IgD-negative memory B cell (primary cell): Measurements from ENCODE around the gene GPR158. TPM values are rescaled to one million over a fixed set of nuclear protein-coding genes. Genes with fewer than 3 reads are reported as not detected.

Experiments
- H3K27ac Mint-ChIP-seq, 3 donors: one replicate each; pipeline ENCODE4 v1.8.0; 2020 to 2022; ENCODE audit warnings: mild to moderate bottlenecking in 3 of 3, mixed read lengths in 3 of 3, moderate library complexity in 1 of 3
- H3K27me3 Mint-ChIP-seq: one replicate; pipeline ENCODE4 v1.8.0; 2021; ENCODE audit warnings: mixed read lengths
- H3K36me3 Mint-ChIP-seq: one replicate; pipeline ENCODE4 v1.8.0; 2020; ENCODE audit warnings: mild to moderate bottlenecking, mixed read lengths
- H3K4me1 Mint-ChIP-seq, 3 donors: one replicate each; pipeline ENCODE4 v1.8.0; 2020 to 2022; ENCODE audit warnings: mixed read lengths in 3 of 3, mild to moderate bottlenecking in 1 of 3
- H3K4me3 Mint-ChIP-seq, 4 donors: one replicate each; pipeline ENCODE4 v1.8.0; 2020 to 2022; ENCODE audit warnings: mild to moderate bottlenecking in 4 of 4, mixed read lengths in 4 of 4, moderate library complexity in 3 of 4
- H3K9me3 Mint-ChIP-seq, 3 donors: one replicate each; pipeline ENCODE4 v1.8.0; 2020 to 2021; ENCODE audit warnings: mixed read lengths in 3 of 3, mild to moderate bottlenecking in 1 of 3
- polyA plus RNA-seq: library from polyadenylated mRNA; unstranded; fragments of 300-500 nt; fragmentation: Illumina TruSeq; gene quantifications from one replicate; pipeline ENCODE4 v1.2.3, GENCODE V29; 2021

GPR158 gene
- polyA plus RNA-seq, 1 donor from 2014 or later, result not detected

DNA sequence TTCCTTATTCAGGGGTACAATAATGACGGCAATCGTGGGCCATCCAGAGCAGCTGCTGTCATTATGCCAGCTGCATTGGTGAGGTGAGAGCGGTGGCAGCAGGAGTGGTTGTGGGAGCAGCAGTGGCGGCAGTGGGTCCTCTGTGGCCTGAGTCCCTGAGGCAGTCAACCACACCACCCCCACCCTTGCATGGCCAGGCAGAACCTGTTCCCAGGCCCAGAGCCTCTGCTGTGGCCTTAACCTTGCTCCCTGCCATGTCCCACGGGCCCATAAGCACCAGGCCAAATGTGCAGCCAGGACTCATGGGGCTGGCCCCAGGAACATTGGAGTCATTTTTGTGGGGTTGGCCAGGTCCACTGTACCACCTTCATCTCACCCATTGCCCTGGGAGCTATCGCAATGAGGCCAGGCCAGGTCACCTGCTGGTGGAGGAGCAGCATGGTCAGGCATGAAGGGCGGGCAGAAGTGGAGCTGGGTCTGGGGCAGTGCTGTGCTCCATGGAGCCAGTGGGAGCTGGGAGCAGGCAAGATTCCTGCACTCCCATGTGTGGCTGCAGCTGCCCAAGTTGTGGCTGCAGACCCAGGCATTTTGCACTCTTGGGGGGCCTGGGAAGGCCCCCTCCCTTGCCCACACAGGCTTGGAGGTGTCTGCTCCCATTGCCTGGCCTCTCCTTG lies 213.5 kb downstream of the GPR158 start:
- Mint-ChIP-seq H3K36me3 (no peaks in the 10 kb centered on the region), H3K4me3 (no peak overlapping the region), H3K27me3 (no peaks in the 10 kb centered on the region), H3K4me1 (no peaks in the 10 kb centered on the region), H3K27ac (no peak overlapping the region), H3K9me3 (peaks cover 0 to 15% (median 7%) of the 10 kb centered on the region in 3 donors)

DNA sequence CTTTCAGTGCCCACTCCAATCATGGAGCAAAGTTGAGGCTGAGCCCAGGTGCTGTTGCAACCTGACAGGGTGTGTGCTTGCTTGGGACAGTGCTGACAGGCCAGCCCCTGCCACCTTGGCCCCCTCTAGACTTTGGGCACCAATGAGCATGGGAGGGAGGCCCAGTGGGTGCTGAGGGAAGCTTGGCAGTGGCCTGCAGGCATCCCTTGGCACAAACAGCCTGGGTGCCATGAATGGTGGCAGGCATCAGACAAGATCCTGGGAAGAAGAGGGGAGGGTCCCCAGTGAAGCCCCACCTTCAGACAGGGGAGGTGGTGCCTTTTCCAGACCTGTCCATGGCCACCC lies 214.0 kb downstream of the GPR158 start:
- Mint-ChIP-seq H3K4me1 (no peaks in the 10 kb centered on the region), H3K27ac (no peak overlapping the region), H3K4me3 (no peak overlapping the region), H3K9me3 (peaks cover 0 to 17% (median 7%) of the 10 kb centered on the region in 3 donors), H3K36me3 (no peaks in the 10 kb centered on the region), H3K27me3 (no peaks in the 10 kb centered on the region)

DNA sequence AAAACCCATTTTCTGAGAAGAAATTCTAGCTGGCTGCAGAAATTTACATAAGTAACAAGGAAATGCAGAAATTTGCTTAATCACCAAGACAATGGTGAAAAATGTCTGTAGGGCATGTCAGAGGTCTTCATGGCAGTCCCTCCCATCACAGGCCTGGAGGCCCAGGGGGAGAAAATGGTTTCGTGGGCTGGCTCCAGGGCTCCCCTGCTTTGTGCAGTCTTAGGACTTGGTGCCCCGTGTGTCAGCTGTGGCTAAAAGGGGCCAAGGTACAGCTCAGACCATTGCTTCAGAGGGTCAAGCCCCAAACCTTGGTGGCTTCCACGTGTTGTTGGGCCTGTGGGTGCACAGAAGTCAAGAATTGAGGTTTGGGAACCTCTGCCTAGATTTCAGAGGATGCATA lies 215.9 kb downstream of the GPR158 start:
- H3K4me3 Mint-ChIP-seq, result no peak overlapping the region
- H3K27me3 Mint-ChIP-seq, result no peaks in the 10 kb centered on the region
- H3K27ac Mint-ChIP-seq, result no peak overlapping the region
- no peaks in the 10 kb centered on the region for H3K4me1 Mint-ChIP-seq
- H3K36me3 Mint-ChIP-seq, result no peaks in the 10 kb centered on the region
- peaks cover 2 to 17% (median 7%) of the 10 kb centered on the region in 3 donors for H3K9me3 Mint-ChIP-seq

DNA sequence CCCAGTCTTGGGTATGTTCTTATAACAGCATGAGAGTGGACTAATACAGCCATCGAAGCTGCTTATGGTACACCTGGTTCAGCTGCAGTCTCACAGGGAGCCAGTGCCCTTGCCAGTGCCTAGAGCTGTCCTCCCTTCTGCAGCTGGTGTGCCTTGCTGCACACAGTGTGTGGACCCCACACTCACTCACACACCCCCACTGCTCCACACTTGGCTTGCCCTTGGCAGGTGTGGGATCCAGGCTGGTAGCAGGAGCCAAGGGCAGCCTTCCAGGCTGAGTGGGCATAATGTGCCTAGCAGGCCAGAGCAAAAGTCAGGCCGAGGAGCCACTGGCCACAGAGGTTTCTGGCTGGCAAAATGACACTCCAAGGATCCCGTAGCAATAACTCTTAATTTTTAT lies 217.3 kb downstream of the GPR158 start:
- H3K36me3 Mint-ChIP-seq, result no peaks in the 10 kb centered on the region
- H3K9me3 Mint-ChIP-seq, result peaks cover 2 to 17% (median 6%) of the 10 kb centered on the region in 3 donors
- H3K4me3 Mint-ChIP-seq, result no peak overlapping the region
- H3K4me1 Mint-ChIP-seq, result no peaks in the 10 kb centered on the region
- no peaks in the 10 kb centered on the region for H3K27me3 Mint-ChIP-seq
- H3K27ac Mint-ChIP-seq, result no peak overlapping the region

DNA sequence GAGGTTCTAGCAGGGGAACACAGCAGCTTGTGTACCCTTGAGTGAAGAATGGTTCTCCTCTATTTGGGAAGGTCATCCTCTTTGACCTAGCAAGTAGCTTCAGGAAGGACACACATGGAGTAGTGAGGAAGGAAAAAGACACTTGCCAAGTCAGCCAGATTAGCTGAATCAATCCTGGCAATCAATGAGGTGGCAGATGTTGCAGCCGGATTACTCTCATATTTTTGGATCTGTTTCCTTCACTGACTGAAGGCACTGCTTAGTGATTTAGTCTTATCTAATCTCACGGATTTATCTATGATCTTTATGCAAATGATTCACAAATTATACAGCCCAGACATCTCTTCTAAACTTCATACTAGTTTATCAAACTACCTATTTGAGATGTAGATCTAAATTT lies 218.8 kb downstream of the GPR158 start:
- H3K36me3 Mint-ChIP-seq, result no peaks in the 10 kb centered on the region
- no peak overlapping the region for H3K4me3 Mint-ChIP-seq
- peaks cover 2 to 17% (median 3%) of the 10 kb centered on the region in 3 donors for H3K9me3 Mint-ChIP-seq
- no peaks in the 10 kb centered on the region for H3K27me3 Mint-ChIP-seq
- H3K27ac Mint-ChIP-seq, result no peak overlapping the region
- no peaks in the 10 kb centered on the region for H3K4me1 Mint-ChIP-seq

DNA sequence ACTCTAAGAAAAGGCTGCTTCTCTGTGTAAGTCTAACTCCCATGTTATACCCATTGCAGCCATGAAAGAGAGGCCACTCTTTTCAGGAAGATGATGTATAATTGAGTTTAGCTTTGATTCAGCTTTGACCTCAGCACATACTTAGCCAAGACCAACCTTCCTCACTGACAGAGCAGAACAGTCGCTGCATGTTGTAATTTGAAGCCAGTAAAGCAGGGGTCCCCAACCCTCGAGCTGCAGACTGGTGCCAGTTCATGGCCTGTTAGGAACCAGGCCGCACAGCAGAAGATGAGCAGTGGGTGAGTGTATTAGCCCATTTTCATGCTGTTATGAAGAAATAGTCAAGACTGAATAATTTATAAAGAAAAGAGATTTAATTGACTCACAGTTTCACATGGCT lies 223.9 kb downstream of the GPR158 start:
- Mint-ChIP-seq H3K9me3 (peaks cover 0 to 3% (median 2%) of the 10 kb centered on the region in 3 donors), H3K4me1 (no peaks in the 10 kb centered on the region), H3K36me3 (no peaks in the 10 kb centered on the region), H3K4me3 (no peak overlapping the region), H3K27ac (no peak overlapping the region), H3K27me3 (no peaks in the 10 kb centered on the region)

DNA sequence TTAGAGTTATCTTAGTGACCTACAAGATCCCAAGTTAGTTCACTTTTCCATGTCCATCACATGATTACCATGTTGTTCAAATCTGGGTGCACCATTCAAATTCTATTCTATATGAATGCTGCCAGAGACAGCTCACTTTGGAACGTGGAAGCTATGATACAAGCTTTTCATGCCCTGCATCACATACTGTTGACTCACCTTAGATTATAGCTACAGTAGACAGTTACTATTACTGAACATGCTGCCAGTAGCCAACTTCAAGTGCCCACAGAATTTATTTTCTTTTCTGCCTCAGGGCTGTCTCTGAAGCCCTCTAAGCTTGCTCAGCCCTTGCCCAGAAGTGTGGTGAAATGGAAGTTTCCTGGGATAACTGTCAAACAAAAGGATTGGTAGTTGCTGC lies 231.1 kb downstream of the GPR158 start:
- H3K27ac Mint-ChIP-seq, result no peak overlapping the region
- H3K27me3 Mint-ChIP-seq, result no peaks in the 10 kb centered on the region

DNA sequence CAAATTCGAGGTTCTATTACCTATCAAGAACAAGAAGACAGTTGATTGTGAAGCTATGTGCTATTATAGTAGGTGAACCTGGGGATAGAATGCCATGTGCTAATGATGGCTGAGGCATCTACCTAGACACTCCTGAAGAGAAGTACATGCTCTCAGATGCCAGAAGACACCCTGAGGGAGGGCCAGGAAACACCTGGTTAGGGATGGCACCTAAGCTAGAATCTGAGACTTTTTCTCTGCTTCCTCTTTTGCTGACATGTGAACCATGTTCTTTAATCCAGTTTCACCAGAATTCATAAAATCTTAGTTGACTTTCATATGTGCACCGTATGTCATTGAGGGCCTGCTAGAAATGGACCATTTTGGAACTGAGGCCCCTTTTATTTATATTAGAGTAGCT lies 242.8 kb downstream of the GPR158 start:
- H3K9me3 Mint-ChIP-seq, result peaks cover 0 to 9% (median 2%) of the 10 kb centered on the region in 3 donors
- no peak overlapping the region for H3K27ac Mint-ChIP-seq
- no peak overlapping the region for H3K4me3 Mint-ChIP-seq
- H3K4me1 Mint-ChIP-seq, result no peaks in the 10 kb centered on the region
- H3K36me3 Mint-ChIP-seq, result no peaks in the 10 kb centered on the region
- no peaks in the 10 kb centered on the region for H3K27me3 Mint-ChIP-seq

More for the DNA sequence above, 231.1 kb downstream of the GPR158 start:
- H3K4me3 Mint-ChIP-seq, result no peak overlapping the region
- H3K9me3 Mint-ChIP-seq, result peaks cover 0 to 2% (median 0%) of the 10 kb centered on the region in 3 donors
- no peaks in the 10 kb centered on the region for H3K4me1 Mint-ChIP-seq
- no peaks in the 10 kb centered on the region for H3K36me3 Mint-ChIP-seq

DNA sequence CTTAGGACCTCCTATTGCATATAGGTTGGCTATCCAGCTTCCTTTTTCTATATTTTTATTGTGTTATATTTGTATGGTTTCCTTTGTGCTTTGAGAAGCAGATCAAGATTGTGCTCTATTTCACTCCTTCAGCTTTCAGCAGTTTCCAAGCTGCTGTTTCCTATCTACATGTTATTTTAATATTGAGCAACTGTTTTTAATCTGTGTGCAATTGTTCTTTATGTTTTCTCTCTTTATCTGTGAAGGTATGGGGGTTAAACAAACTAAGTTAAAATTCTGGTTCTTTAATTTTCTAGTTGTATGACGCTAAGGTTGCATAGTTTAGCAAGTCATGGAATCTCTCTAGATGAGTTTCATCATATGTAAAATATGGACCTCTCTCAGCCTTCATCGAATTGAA lies 251.0 kb downstream of the GPR158 start:
- Mint-ChIP-seq H3K4me3 (no peak overlapping the region), H3K36me3 (no peaks in the 10 kb centered on the region), H3K4me1 (no peaks in the 10 kb centered on the region), H3K27me3 (no peaks in the 10 kb centered on the region), H3K9me3 (peaks cover 0 to 13% (median 3%) of the 10 kb centered on the region in 3 donors), H3K27ac (no peak overlapping the region)

DNA sequence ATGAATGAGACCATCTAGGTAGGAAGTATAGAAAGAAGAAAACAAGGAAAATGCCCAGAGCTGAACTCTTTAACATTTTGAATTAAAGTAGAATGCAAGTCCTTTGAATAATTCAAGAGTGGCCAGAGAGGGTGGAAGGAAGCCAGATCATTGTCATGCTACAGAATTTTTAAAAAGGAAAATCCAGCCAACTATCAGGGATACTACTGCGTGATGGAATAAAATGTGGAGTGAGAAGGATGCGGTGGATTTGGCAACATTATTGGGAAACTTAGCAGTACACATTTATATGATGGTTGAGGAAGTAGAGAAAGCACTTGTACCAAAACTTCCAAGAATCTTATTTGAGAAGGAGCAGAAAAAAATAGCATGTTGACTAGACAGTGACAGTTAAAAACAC lies 261.6 kb downstream of the GPR158 start:
- H3K27ac Mint-ChIP-seq, result no peak overlapping the region
- no peak overlapping the region for H3K4me3 Mint-ChIP-seq
- H3K27me3 Mint-ChIP-seq, result no peaks in the 10 kb centered on the region
- H3K36me3 Mint-ChIP-seq, result no peaks in the 10 kb centered on the region
- no peaks in the 10 kb centered on the region for H3K4me1 Mint-ChIP-seq
- H3K9me3 Mint-ChIP-seq, result peaks cover 0 to 13% (median 3%) of the 10 kb centered on the region in 3 donors

DNA sequence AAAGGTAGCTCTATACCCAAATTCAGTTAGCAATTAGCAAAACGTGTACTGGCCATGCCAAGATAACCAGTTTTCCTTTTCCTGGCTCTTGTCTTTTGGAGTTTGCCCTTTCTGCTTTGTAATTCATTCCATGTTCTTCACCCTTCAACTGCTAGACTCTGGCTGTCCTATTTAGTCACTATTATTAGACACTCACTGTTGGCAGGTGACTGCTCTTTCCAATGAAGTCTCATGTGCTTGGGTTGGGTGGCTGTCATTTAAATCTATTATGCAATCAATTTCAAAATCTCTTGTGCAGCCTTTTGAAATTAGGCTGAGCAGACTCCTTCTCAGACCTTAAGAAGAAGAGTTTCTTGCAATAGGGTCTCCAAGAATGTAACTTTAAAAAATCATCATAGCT lies 266.5 kb downstream of the GPR158 start:
- Mint-ChIP-seq H3K4me3 (no peak overlapping the region), H3K9me3 (peaks cover 3 to 9% (median 3%) of the 10 kb centered on the region in 3 donors), H3K27ac (no peak overlapping the region), H3K4me1 (no peaks in the 10 kb centered on the region), H3K27me3 (no peaks in the 10 kb centered on the region), H3K36me3 (no peaks in the 10 kb centered on the region)

DNA sequence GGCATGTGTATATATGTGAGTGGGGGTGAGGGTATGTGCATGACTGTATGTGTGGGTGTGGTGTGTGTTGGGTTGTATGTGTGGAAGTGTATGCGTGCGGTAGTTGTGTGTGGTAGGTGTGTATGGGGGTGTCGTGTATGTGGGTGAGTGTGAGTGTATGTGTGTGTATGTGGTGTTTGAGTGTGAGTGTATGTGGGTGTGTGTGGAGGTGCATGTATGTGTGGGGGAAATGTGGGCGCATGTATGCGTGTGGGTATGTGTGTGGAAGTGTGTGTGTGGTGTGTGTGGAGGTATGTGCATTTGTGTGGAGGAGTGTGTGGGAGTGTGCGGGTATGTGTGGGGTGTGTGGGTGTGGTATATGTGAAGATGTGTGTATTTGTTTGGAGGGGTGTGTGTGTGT lies 269.5 kb downstream of the GPR158 start:
- Mint-ChIP-seq H3K27me3 (no peaks in the 10 kb centered on the region), H3K36me3 (peaks cover 2% of the 10 kb centered on the region), H3K9me3 (peaks cover 0 to 8% (median 3%) of the 10 kb centered on the region in 3 donors), H3K4me3 (no peak overlapping the region), H3K27ac (no peak overlapping the region), H3K4me1 (no peaks in the 10 kb centered on the region)

DNA sequence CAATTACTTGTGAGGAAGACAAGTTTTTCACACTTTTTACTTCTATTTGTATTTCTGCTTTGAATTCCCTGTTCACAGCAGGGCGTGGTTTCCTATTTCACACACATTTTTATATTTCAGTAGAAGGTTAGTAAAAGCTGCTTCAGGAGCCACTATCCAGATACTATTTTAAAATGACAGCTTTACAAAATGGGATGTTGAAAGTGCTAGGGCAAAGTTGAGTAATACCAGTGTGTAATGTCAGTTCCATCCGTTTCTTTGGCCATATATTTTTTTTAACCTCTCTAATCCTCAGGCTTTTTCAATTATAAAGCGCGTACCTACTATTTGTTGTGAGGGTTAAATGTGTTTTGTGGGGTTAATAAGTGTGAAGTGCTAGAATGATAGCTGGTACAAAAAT lies 276.6 kb downstream of the GPR158 start:
- H3K27ac Mint-ChIP-seq, result no peak overlapping the region
- no peak overlapping the region for H3K4me3 Mint-ChIP-seq
- no peaks in the 10 kb centered on the region for H3K4me1 Mint-ChIP-seq
- peaks cover 1% of the 10 kb centered on the region for H3K27me3 Mint-ChIP-seq
- peaks cover 0 to 27% (median 4%) of the 10 kb centered on the region in 3 donors for H3K9me3 Mint-ChIP-seq
- peaks cover 2% of the 10 kb centered on the region for H3K36me3 Mint-ChIP-seq

DNA sequence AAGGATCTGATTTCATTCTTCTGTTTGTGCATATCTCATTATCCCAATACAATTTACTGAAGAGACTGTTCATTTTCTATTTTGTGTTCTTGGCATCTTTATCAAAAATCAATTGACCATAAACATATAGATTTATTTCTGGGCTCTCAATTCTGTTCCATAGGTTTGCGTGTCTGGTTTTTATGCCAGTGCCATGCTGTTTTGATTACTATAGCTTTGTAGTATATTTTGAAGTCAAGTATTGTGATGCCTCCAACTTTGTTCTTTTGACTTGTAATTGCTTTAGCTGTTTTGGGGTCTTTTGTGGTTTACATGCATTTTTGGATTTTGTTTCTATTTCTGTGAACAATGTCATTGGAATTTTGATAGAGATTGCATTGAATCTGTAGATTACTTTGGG lies 278.8 kb downstream of the GPR158 start:
- no peaks in the 10 kb centered on the region for H3K36me3 Mint-ChIP-seq

DNA sequence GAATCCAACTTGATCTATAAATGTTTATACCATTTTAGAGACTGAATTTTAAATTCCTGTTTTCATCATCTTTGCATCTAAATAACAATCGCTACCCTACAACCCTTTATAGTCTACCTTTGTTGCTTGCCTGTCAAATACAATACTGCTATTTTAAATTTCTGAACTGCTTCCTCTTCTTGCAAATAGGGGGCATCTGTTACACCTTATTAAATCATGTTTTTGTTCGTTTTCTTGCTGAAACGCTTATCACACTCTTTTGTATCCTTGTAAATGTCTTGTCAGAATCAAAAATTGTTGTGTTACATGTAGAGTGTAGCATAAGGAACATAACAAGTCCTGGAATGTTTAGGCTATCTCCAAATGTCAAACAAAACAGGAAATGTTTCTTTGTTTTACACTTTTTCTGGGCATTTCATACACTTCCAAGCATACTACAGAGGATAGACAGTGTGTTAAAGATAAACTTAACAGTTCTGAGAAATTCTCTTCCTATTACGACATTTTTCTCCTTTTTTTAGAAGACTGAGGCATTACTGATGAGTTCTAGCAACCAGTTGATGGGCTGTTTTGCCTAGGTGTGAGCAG lies 281.3 kb downstream of the GPR158 start:
- no peaks in the 10 kb centered on the region for H3K27me3 Mint-ChIP-seq
- H3K36me3 Mint-ChIP-seq, result no peaks in the 10 kb centered on the region
- no peak overlapping the region for H3K27ac Mint-ChIP-seq
- peaks cover 2 to 33% (median 6%) of the 10 kb centered on the region in 3 donors for H3K9me3 Mint-ChIP-seq
- H3K4me3 Mint-ChIP-seq, result no peak overlapping the region
- no peaks in the 10 kb centered on the region for H3K4me1 Mint-ChIP-seq

More for the DNA sequence above, 278.8 kb downstream of the GPR158 start:
- no peak overlapping the region for H3K27ac Mint-ChIP-seq
- no peaks in the 10 kb centered on the region for H3K4me1 Mint-ChIP-seq
- peaks cover 1% of the 10 kb centered on the region for H3K27me3 Mint-ChIP-seq
- H3K4me3 Mint-ChIP-seq, result no peak overlapping the region
- H3K9me3 Mint-ChIP-seq, result peaks cover 0 to 30% (median 6%) of the 10 kb centered on the region in 3 donors

DNA sequence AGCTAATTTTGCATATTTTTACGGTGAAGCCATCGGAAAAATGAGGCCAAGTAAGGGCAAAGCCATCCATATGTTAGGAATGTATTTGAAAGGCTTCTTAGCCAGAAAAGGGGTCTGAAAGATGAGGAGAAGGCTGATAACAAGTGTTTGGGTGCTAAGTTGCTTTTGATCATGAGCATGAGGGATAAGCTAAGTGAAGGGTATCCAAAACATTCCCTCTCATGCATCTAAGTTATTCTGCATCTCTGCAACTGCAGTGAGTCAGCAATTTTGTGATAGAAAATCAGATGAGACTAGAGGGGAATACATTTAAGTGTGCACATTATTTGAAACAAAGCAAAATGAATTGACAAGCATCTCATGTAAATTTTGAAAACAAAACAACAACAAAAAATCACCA lies 282.8 kb downstream of the GPR158 start:
- peaks cover 2 to 33% (median 6%) of the 10 kb centered on the region in 3 donors for H3K9me3 Mint-ChIP-seq
- H3K4me3 Mint-ChIP-seq, result no peak overlapping the region
- H3K36me3 Mint-ChIP-seq, result no peaks in the 10 kb centered on the region
- H3K27me3 Mint-ChIP-seq, result no peaks in the 10 kb centered on the region
- H3K4me1 Mint-ChIP-seq, result no peaks in the 10 kb centered on the region
- no peak overlapping the region for H3K27ac Mint-ChIP-seq
